HCT116 (cell line): ENCODE measurements around the gene KLHL2. TPM values are rescaled to one million over a fixed set of nuclear protein-coding genes. Genes with fewer than 3 reads are reported as not detected.
"Not testable (repeated sequence)": the region's sequence is repeated elsewhere in the genome, so short reads cannot be mapped to it uniquely, and the experiment has no call there.

Source experiments
- ATAC-seq: fragments of 200-7000 bp; cut with Tn5 transposase; 2 replicates; pipeline ENCODE4 v1.9.1; 2020; ENCODE audit warnings: mild to moderate bottlenecking, moderate library complexity
- BruUV-seq: library from RNA; stranded (reverse); fragments of 400-500 nt; replicated peaks from 2 replicates; lab custom pipeline; 2021; lab: Mats Ljungman, UMichigan
- CTCF ChIA-PET: fragments of 300-600 bp; sonication (Branson Sonifier 250); formaldehyde crosslinking; loops from one replicate; lab custom pipeline; 2021; ENCODE audit warnings: antibody characterized with exemption; lab: Charles Lee
- POLR2A ChIA-PET: fragments of 300-600, 350-600 bp; sonication (Branson Sonifier 250); formaldehyde crosslinking; loops from one replicate; lab custom pipeline; 2021; ENCODE audit warnings: antibody characterized with exemption; lab: Charles Lee
- RAD21 ChIA-PET, 2 experiments: fragments of 300-600 bp; sonication (Branson Sonifier 250); formaldehyde crosslinking; loops; one replicate each; lab custom pipeline; 2023; ENCODE audit warnings: low total read pairs in 2 of 2; ENCODE audit not compliant: uncharacterized antibody in 2 of 2, unreplicated experiment in 2 of 2, low non-redundant PET in 1 of 2; lab: Charles Lee
- DNase-seq: peaks from one replicate; pipeline ENCODE4 v3.0.0-alpha.2; 2010; ENCODE audit warnings: low read depth, low spot score
- H2AFZ ChIP-seq: fragments of 200-600 bp; shearing (Covaris generic), sonication (generic); 2 replicates; pipeline ENCODE4 v1.6.1; 2017; ENCODE audit warnings: low read depth, mixed run types, mixed read lengths, antibody characterized with exemption, low read length; ENCODE audit not compliant: poor library complexity, severe bottlenecking
- H3K27ac ChIP-seq: 2 replicates; pipeline ENCODE4 v1.5.1; 2012; ENCODE audit warnings: low read depth, low read length
- H3K27me3 ChIP-seq: fragments of 200-600 bp; sonication (generic); 2 replicates; pipeline ENCODE4 v1.6.1; 2016; ENCODE audit warnings: mixed run types, low read length, mixed read lengths; ENCODE audit not compliant: insufficient read depth
- H3K36me3 ChIP-seq, 2 experiments: fragments of 200-500 bp in 1 of 2; fragments of 200-600 bp in 1 of 2; sonication (Bioruptor generic) in 1 of 2; sonication (generic) in 1 of 2; 2 replicates each; pipeline versions ENCODE4 v1.5.1 to v1.6.1; 2014 to 2016; ENCODE audit warnings: low read length in 2 of 2, inconsistent platforms in 1 of 2, mixed read lengths in 1 of 2, mixed run types in 1 of 2; ENCODE audit not compliant: insufficient read depth in 2 of 2, control insufficient read depth in 1 of 2
- H3K4me1 ChIP-seq, 2 experiments: fragments of 200-600 bp in 1 of 2; sonication (generic) in 1 of 2; 2 replicates each; pipeline versions ENCODE4 v1.5.1 to v1.6.1; 2012 to 2017; ENCODE audit warnings: low read length in 2 of 2, inconsistent platforms in 1 of 2, mild to moderate bottlenecking in 1 of 2, mixed read lengths in 1 of 2, mixed run types in 1 of 2, moderate library complexity in 1 of 2; ENCODE audit not compliant: insufficient read depth in 2 of 2, control insufficient read depth in 1 of 2
- H3K4me2 ChIP-seq: fragments of 200-600 bp; sonication (generic); 2 replicates; pipeline ENCODE4 v1.6.1; 2017; ENCODE audit warnings: mixed run types, low read length, mixed read lengths
- H3K4me3 ChIP-seq, 2 experiments: fragments of 200-600 bp in 1 of 2; sonication (generic) in 1 of 2; replicated peaks in 1 of 2; 2 replicates each; pipeline ENCODE4 v1.5.1; 2011 to 2016; ENCODE audit warnings: low read length in 2 of 2, control low read depth in 1 of 2, low read depth in 1 of 2, mild to moderate bottlenecking in 1 of 2, mixed read lengths in 1 of 2, mixed run types in 1 of 2
- H3K79me2 ChIP-seq: fragments of 200-600 bp; sonication (generic); 2 replicates; pipeline ENCODE4 v1.6.1; 2017; ENCODE audit warnings: mild to moderate bottlenecking, mixed run types, low read length, moderate library complexity, mixed read lengths; ENCODE audit not compliant: insufficient read depth
- H3K9ac ChIP-seq: fragments of 200-600 bp; sonication (generic); 2 replicates; pipeline ENCODE4 v1.6.1; 2016; ENCODE audit warnings: low read length, mixed read lengths
- H3K9me2 ChIP-seq: fragments of 200-600 bp; sonication (generic), shearing (Covaris generic); 2 replicates; pipeline ENCODE4 v1.6.1; 2017; ENCODE audit warnings: mixed run types, mild to moderate bottlenecking, moderate library complexity; ENCODE audit not compliant: insufficient read depth
- H3K9me3 ChIP-seq, 2 experiments: fragments of 200-500 bp in 1 of 2; fragments of 200-600 bp in 1 of 2; sonication (Bioruptor generic) in 1 of 2; sonication (generic) in 1 of 2; 2 replicates each; pipeline ENCODE4 v1.6.1; 2014 to 2017; ENCODE audit warnings: low read length in 2 of 2, mixed read lengths in 2 of 2, inconsistent platforms in 1 of 2, low read depth in 1 of 2, mild to moderate bottlenecking in 1 of 2, mixed run types in 1 of 2, moderate library complexity in 1 of 2; ENCODE audit not compliant: control insufficient read depth in 1 of 2, insufficient read depth in 1 of 2
- H4K20me1 ChIP-seq: fragments of 200-600 bp; sonication (generic), shearing (Covaris generic); 2 replicates; pipeline ENCODE4 v1.6.1; 2017; ENCODE audit warnings: mixed run types, mild to moderate bottlenecking, moderate library complexity; ENCODE audit not compliant: insufficient read depth
- CTCF ChIP-seq, 3 experiments: fragments of 200-600 bp in 1 of 3; sonication (generic) in 1 of 3; IDR thresholded peaks in 2 of 3; conservative IDR thresholded peaks in 1 of 3; 2 replicates each; pipeline ENCODE4 v1.5.1; 2012 to 2017; ENCODE audit warnings: low read depth in 2 of 3, low read length in 2 of 3, antibody characterized with exemption in 1 of 3, borderline replicate concordance in 1 of 3, control low read depth in 1 of 3, mild to moderate bottlenecking in 1 of 3, mixed read lengths in 1 of 3, mixed run types in 1 of 3, moderate library complexity in 1 of 3; ENCODE audit not compliant: insufficient read depth in 1 of 3
- EGR1 ChIP-seq: IDR thresholded peaks from 2 replicates; pipeline ENCODE4 v1.6.1; 2012; ENCODE audit warnings: low read depth
- ELF1 ChIP-seq: IDR thresholded peaks from 2 replicates; pipeline ENCODE4 v1.6.1; 2012; ENCODE audit warnings: low read depth, borderline replicate concordance
- EZH2phosphoT487 ChIP-seq: fragments of 200-600 bp; IDR thresholded peaks from 2 replicates; pipeline ENCODE4 v1.6.1; 2018; ENCODE audit warnings: antibody characterized with exemption, borderline replicate concordance
- FOSL1 ChIP-seq: IDR thresholded peaks from 2 replicates; pipeline ENCODE4 v1.6.1; 2012; ENCODE audit warnings: low read depth
- MAX ChIP-seq: IDR thresholded peaks from 2 replicates; pipeline ENCODE4 v1.6.1; 2012
- POLR2AphosphoS5 ChIP-seq: IDR thresholded peaks from 2 replicates; pipeline ENCODE4 v1.6.1; 2011; ENCODE audit warnings: mild to moderate bottlenecking, low read depth, low read length, moderate library complexity
- SP1 ChIP-seq: IDR thresholded peaks from 2 replicates; pipeline ENCODE4 v1.6.1; 2012; ENCODE audit warnings: low read depth
- ZNF274 ChIP-seq: fragments of 200-500 bp; sonication (Bioruptor generic); IDR thresholded peaks from 2 replicates; pipeline ENCODE4 v1.6.1; 2014; ENCODE audit warnings: mild to moderate bottlenecking, low read depth, low read length, inconsistent platforms
- intact Hi-C: fragments of 100-400 bp; cut with micrococcal nuclease; formaldehyde crosslinking; loops from 2 replicates; pipeline ENCODE4 v1.10.0; 2022
- total RNA-seq: library from RNA; stranded (reverse); gene quantifications from one replicate; pipeline ENCODE4 v1.2.1, GENCODE V29; 2021; ENCODE audit not compliant: unreplicated experiment
- TF ChIP-seq, protein P1 (sequence below): IDR thresholded peaks from 2 replicates; pipeline ENCODE4 v1.6.1; 2012
- TF ChIP-seq, protein P2 (sequence below): IDR thresholded peaks from 2 replicates; pipeline ENCODE4 v1.6.1; 2012; ENCODE audit warnings: low read depth

Gene KLHL2
- total RNA-seq, 1 experiment from 2014 or later, result 24.6 TPM

- CTCF ChIA-PET, result no interaction called here
- no peak overlapping the region for H3K4me2 ChIP-seq
- intact Hi-C loops, result no loop called here
- DNase-seq, result no peak
- RAD21 ChIA-PET, result no interaction called here
- no peaks in the 10 kb centered on the region for H3K36me3 ChIP-seq
- no peak for ATAC-seq
- TF ChIP-seq EGR1 (no peak), ELF1 (no peak), ZNF274 (no peak), EZH2phosphoT487 (no peak), FOSL1 (no peak), MAX (no peak), SP1 (no peak), POLR2AphosphoS5 (no peak), CTCF (IDR thresholded peaks at IDR 0.05 in 2 of 3, conservative IDR thresholded peaks at IDR 0.05 in 1 of 3; ENCODE audit: borderline replicate concordance in 1 of 3, insufficient read depth in 1 of 3, low read depth in 2 of 3, low read length in 2 of 3) (no peak)
- TF ChIP-seq, protein P1, sequence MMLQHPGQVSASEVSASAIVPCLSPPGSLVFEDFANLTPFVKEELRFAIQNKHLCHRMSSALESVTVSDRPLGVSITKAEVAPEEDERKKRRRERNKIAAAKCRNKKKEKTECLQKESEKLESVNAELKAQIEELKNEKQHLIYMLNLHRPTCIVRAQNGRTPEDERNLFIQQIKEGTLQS, result no peak
- TF ChIP-seq, protein P2, sequence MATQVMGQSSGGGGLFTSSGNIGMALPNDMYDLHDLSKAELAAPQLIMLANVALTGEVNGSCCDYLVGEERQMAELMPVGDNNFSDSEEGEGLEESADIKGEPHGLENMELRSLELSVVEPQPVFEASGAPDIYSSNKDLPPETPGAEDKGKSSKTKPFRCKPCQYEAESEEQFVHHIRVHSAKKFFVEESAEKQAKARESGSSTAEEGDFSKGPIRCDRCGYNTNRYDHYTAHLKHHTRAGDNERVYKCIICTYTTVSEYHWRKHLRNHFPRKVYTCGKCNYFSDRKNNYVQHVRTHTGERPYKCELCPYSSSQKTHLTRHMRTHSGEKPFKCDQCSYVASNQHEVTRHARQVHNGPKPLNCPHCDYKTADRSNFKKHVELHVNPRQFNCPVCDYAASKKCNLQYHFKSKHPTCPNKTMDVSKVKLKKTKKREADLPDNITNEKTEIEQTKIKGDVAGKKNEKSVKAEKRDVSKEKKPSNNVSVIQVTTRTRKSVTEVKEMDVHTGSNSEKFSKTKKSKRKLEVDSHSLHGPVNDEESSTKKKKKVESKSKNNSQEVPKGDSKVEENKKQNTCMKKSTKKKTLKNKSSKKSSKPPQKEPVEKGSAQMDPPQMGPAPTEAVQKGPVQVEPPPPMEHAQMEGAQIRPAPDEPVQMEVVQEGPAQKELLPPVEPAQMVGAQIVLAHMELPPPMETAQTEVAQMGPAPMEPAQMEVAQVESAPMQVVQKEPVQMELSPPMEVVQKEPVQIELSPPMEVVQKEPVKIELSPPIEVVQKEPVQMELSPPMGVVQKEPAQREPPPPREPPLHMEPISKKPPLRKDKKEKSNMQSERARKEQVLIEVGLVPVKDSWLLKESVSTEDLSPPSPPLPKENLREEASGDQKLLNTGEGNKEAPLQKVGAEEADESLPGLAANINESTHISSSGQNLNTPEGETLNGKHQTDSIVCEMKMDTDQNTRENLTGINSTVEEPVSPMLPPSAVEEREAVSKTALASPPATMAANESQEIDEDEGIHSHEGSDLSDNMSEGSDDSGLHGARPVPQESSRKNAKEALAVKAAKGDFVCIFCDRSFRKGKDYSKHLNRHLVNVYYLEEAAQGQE, result no peak
- no peaks in the 10 kb centered on the region for H3K4me1 ChIP-seq
- POLR2A ChIA-PET, result no interaction called here
- no peaks in the 10 kb centered on the region for H3K79me2 ChIP-seq
- no peak overlapping the region for H3K4me3 ChIP-seq
- no peaks in the 10 kb centered on the region for H4K20me1 ChIP-seq
- H3K27ac ChIP-seq, result no peak overlapping the region
- H3K27me3 ChIP-seq, result no peaks in the 10 kb centered on the region
- H3K9me3 ChIP-seq, result no peaks in the 10 kb centered on the region
- BruUV-seq, result no TSS peak
- no peaks in the 10 kb centered on the region for H3K9me2 ChIP-seq
- no peak overlapping the region for H3K9ac ChIP-seq
- no peak overlapping the region for H2AFZ ChIP-seq
Observed at GRCh38 chr4:165234766-165235165, 27.4 kb downstream of the KLHL2 start.

DNA sequence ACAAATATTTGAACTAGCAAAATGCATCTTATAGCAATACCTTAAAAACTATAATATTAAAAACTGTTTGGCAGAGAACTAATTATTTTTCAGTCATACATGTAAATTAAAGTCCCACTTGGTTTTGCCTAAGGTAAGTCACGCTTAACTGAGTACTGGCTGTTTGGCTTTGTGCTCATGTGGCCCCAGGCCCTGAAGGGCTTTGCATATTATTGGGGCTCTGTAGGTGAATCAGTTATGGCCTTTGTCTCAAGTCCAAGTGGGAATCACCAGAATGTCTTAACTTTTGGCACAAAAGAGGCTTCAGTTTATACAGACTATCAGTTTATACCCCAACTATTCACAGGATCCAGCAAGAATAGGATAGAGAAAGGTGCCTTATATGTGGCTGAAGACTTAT lies 29.5 kb downstream of the KLHL2 start:
- H3K36me3 ChIP-seq, H3K4me1 ChIP-seq, ATAC-seq, H3K27me3 ChIP-seq, intact Hi-C loops, H3K9me2 ChIP-seq, H3K79me2 ChIP-seq, CTCF ChIA-PET, DNase-seq, BruUV-seq, H3K4me3 ChIP-seq, H3K9ac ChIP-seq, H4K20me1 ChIP-seq, H3K4me2 ChIP-seq, RAD21 ChIA-PET, H3K27ac ChIP-seq, POLR2A ChIA-PET, H2AFZ ChIP-seq, H3K9me3 ChIP-seq: not testable (repeated sequence)
